ENCODE data around the gene SAMD8.
"Not testable (repeated sequence)": the region's sequence is repeated elsewhere in the genome, so short reads cannot be mapped to it uniquely, and the experiment has no call there.

The SAMD8 gene

GRCh38 chr10:75102830-75103673 lies 8.4 kb upstream of the SAMD8 start:
- DNase-seq (ENCODE audit: low spot score): no peak
- no peak for TF ChIP-seq CTCF (IDR thresholded peaks at IDR 0.05; ENCODE audit: extremely low read depth, missing control alignments)

- TF ChIP-seq CTCF (IDR thresholded peaks at IDR 0.05; ENCODE audit: extremely low read depth, missing control alignments): no peak
- no peak for DNase-seq (ENCODE audit: low spot score)
These were observed 7.4 kb upstream of the SAMD8 start for GRCh38 chr10:75103881-75104686.

DNA sequence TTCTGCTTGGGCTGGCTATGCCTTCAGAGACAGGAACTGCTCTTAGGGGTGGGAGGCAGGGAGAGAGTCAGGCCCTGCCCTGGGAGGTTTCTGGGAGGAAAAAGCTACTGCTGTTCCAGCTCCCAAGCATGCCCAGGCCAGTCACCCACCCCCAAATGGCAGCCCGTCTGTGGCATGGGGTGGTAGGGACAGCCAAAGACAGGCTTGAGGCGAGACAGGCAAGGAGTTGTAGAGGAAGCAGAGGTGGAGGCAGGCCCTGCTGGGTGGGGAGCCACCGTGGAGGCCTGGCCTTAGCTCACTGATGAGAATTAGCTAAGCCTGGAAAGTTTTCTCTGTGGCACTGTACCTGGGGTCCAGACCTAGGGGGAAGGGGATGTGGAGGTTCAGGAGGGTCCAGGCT lies 6.6 kb upstream of the SAMD8 start:
- no peak for DNase-seq (ENCODE audit: low spot score)
- TF ChIP-seq CTCF (IDR thresholded peaks at IDR 0.05; ENCODE audit: extremely low read depth, missing control alignments): no peak

GRCh38 chr10:75105576-75106197 lies 5.8 kb upstream of the SAMD8 start:
- no peak for TF ChIP-seq CTCF (IDR thresholded peaks at IDR 0.05; ENCODE audit: extremely low read depth, missing control alignments)
- no peak for DNase-seq (ENCODE audit: low spot score)

DNA sequence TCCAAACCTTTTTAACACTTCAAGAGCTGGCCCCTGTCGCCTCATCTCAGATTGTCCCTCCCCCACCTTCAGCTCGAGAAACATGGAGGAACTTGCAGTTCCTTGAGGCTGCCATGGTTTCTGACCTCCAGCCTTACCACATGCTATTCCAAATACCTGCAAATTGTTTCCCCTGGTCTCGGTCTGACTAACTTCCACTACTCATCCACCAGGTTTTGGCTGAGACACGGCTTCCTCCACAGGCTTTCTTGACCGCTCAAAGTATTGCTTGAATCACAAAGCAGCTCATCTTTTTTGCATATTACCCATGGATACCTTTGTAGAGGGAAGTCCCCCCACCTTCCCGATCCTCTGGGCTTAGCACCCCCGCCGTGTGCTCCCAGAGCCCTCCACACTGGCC lies 5.2 kb upstream of the SAMD8 start:
- no peak for DNase-seq (ENCODE audit: low spot score)
- no peak for TF ChIP-seq CTCF (IDR thresholded peaks at IDR 0.05; ENCODE audit: extremely low read depth, missing control alignments)

DNA sequence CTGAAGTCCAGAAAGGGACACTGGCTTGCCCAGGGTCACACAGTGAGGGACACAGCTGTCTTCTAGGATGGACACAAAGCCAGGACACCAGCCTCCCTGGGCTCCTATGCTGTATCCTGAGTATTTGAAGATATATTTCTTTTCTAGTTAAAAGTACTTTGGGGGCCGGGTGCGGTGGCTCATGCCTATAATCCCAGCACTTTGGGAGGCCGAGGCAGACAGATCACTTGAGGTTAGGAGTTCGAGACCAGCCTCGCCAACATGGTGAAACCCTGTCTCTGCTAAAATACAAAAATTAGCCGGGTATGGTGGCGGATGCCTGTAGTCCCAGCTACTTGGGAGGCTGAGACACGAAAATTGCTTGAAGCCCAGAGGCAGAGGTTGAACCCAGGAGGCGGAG lies 4.6 kb upstream of the SAMD8 start:
- not testable (repeated sequence) for DNase-seq (ENCODE audit: low spot score)

DNA sequence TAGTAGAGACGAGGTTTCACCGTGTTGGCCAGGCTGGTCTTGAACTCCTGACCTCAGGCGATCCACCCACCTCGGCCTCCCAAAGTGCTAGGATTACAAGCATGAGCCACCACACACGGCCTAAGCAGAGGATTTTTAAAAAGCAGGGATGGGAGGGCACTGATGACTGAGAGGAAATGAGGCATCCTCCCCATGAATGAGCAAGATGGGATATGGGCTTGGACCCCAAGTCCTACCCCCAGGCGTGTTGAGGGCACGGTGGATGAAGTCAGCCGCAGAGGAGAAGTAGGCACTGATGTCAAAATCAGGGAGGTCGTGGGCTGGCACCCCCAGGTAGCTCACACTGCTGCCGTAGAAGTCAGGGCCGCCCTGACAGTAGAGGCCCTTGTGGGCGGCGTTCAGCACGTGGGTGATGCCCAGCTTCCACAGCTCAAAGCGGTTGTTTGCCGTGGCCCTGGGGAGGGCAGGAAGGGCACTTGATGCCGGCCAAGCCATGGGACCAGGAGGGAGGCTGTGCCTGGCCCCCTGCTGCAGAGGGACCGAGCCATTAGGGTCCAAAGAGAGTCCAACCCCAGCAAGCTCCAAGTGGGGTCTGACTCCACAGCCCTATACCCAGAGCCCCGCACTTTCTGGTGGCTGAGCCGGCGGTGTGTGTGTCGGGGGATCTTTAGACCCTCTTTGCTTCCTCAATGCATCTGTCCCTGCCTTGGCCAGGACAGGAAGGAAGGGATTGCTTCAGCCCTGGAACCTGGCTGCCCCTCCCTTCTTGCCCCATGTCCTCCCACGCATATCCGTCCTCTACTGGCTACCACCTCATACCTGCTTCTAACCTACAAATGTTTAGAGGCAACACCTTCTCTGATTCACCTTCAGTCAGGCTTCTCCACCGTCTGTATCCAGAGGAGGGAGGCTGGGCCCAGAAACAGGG lies 3.4 kb upstream of the SAMD8 start:
- TF ChIP-seq CTCF (IDR thresholded peaks at IDR 0.05; ENCODE audit: extremely low read depth, missing control alignments): no peak
- no peak for DNase-seq (ENCODE audit: low spot score)
